Hematopoietic multipotent progenitor cell treated with erythropoietin and hydrocortisone succinate and interleukin-3 and kit ligand, for 17 days (in vitro differentiated cells): ENCODE results near the gene FAM89B.
A peak's percentile ranks its signal among the peaks of the same experiment; 100 is the strongest.
"Not testable (repeated sequence)": the region's sequence is repeated elsewhere in the genome, so short reads cannot be mapped to it uniquely, and the experiment has no call there.

Source experiments
- DNase-seq: peaks from one replicate; pipeline ENCODE4 v3.0.0-alpha.2; 2015; ENCODE audit warnings: low spot score

The FAM89B gene

GRCh38 chr11:65556470-65557279 is 15.7 kb upstream of the FAM89B start:
- no peak for DNase-seq

- no peak for DNase-seq
Observed at GRCh38 chr11:65557280-65558001, 14.9 kb upstream of the FAM89B start.

DNA sequence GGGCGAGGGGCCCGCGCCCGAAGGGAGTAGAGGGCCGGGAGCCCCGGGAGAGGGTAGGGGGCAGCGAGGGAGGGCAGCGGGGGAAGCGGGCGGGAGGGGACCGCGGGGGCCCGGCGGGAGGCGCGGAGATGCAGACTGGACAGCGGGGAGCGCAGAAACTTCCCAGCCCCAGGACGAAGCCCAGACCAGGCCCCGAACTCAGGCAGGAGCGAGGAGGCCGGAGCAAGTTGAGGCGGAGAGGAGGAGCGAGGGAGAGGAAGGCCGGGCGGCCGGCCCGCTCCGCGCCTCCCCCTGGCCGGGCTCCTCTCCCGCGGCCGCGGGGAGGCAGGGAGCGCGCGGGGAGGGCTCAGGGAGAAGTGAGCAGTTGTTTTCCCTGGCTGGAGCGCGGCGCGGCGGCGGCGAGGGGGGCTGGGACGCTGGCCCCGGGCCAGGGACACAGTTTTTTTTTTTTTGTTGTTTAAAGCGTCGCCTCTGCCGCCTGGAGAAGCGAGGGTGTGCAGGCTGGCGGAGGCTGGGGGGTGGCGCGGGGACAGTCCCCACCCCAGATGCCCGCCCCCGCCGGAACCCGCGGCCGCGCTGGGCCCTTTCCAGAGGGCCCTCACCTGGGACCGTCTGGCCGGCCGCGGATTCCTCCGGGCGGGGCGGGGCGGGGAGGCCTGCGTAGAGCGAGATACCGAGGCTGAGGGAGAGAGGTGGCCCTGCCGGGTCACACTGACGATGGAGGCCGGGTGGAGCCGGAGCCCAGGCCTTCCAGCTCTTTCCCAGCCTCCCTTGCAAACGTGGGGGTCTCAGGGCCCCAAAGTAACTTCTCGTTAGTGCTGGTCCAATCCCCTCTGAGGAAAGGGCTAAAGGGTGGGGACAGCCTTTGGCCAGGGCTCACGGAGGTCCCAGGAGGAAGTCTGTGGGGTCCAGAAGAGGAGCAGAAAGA is 14.1 kb upstream of the FAM89B start, which contains the start of gene LTBP3:
Gene LTBP3, minus strand, starts transcription at position 358 of the 928 bp plus-strand sequence. CDS start 400 bp downstream, outside the sequence.
- peak; percentile 83 for DNase-seq

DNA sequence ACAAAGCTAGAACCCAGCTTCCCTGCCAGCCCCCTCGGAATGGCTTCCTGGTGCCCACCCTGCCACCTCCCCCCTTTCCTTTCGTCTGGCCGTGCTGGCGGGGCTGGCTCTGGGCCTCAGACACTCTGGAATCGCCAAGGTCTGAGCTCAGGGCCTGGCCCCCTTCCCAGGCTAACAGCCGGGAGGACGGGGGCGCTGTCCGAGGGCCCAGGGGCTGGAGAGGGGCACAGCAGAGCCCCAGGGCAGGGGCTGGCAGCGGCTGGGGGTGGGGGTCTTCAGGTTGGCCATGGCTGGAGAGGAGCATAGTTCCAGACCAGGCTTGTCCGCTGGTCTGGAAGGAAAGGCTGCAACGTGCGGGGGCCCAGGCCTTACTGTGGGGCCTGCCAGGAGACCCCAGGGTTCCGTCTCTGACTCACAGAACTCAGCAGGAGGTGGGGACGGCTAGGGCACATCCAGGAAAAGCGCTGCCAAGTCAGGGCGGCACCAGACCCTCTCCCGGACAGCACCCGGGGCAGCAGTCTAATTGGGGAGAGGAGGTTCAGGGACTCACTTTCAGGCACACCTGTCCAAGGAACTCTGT is 13.3 kb upstream of the FAM89B start:
- no peak for DNase-seq

DNA sequence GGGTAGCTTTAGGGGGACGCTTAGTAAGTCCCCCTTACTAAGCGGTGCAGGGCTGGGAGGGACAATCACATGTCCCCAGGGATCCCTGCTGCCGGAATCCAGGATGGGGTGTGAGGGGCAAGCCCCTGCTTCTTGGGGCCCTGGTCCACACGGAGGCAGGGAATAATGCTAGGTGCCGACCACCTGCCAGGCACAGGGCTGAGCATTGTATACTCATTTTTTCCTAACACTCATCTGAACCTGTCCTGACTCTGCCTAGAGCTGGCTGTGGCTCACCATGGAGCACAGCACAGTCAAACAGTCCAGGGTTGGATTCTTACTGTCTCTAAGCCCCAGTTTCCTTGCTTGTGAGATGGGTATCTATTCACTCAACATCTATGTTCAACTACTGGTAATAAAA is 12.8 kb upstream of the FAM89B start:
- DNase-seq: no peak

- DNase-seq: peak; percentile 76
Observed at GRCh38 chr11:65559951-65560537, 12.3 kb upstream of the FAM89B start.

- no peak for DNase-seq
Observed at GRCh38 chr11:65560555-65561418, 11.6 kb upstream of the FAM89B start.

DNA sequence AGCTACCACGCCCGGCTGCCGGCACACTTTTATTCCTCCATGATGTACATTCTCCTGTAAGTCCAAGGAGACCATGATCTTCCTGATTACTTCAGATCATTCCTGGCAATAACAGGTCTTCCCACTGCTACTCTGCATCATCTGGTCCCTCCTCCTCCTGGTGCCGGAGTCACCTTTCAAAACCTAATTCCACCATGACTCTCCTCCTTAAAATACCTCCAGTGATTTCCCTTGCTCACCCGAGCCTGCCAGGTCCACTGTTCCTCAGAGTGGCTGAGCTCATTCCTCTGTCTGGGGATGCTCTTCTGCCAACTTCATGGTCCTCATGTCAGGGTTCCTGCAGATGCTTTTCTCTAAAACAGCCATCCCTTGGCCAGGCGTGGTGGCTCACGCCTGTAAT is 10.3 kb upstream of the FAM89B start:
- no peak for DNase-seq

DNA sequence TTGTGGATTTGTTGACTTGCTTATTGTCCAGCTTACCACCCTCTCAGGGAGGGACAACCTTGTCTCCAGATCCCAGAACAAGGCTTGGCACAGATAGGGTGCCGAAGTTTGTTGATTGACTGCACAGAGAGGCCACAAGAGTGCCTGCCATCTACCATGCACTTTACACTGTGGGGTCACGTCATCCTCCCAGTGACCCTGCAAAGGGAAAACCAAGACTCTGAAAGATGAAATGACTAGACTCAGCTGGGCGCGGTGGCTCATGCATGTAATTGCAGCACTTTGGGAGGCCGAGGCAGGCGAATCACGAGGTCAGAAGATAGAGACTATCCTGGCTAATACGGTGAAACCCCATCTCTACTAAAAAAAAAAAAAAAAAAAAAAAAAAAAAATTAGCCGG is 9.6 kb upstream of the FAM89B start:
- no peak for DNase-seq

DNA sequence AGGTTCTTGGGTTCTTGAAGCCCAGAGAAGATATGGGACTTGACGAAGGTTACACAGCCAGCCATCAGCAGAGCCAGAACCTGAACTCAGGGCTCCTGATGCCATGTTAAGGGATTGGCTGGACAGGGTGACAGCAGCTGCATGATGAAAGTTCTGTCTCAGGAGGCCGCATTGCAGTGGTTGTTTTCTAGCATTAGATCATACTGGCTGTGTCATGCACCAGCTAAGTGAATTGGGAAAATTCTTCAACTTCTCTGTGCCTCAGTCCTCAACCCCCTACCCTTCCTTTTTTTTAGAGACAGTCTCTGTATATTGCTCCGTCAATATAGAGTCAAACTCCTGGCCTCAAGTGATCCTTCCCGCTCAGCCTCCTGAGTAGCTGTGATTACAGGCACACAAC is 8.7 kb upstream of the FAM89B start:
- DNase-seq: no peak

- not testable (repeated sequence) for DNase-seq
Observed at GRCh38 chr11:65564879-65565559, 7.3 kb upstream of the FAM89B start.

DNA sequence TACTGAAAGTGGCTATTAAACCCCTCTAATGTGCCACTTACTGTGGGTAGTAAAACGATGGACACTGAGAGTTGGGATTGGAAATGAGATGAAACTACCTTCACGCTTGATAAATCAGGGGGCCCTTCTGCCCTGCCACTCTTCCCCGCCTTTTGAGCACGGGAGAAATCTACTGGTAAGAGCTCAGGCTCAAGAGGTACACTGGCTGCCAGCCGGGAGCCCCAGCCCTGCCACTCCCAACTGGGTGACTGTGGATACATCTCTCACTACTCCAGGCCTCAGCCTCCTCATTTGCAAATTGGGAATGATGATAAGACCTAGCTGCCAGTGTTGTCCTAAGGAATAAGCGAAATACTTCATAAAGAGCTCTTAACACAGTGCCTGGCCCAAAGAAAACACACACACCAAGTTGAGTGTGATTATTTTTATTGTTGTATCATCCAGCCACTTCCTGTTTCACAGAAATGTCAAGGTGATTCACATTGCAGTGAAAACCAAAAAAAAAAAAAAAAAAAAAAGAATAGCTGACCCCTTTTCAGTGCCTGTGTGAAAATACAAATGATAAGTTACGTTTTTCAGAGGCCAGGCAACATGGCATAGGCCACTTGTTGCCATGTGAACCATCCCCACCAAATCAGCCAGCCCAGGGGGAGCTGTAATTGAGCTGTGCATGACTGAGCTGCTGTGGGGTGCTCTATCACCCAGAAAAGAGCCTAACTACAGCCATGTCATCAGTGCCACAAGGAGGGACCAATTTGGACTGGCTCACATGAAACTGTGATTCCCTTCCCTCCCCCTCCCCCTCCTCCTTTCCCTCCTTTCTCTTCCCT is 6.5 kb upstream of the FAM89B start:
- DNase-seq: no peak

DNA sequence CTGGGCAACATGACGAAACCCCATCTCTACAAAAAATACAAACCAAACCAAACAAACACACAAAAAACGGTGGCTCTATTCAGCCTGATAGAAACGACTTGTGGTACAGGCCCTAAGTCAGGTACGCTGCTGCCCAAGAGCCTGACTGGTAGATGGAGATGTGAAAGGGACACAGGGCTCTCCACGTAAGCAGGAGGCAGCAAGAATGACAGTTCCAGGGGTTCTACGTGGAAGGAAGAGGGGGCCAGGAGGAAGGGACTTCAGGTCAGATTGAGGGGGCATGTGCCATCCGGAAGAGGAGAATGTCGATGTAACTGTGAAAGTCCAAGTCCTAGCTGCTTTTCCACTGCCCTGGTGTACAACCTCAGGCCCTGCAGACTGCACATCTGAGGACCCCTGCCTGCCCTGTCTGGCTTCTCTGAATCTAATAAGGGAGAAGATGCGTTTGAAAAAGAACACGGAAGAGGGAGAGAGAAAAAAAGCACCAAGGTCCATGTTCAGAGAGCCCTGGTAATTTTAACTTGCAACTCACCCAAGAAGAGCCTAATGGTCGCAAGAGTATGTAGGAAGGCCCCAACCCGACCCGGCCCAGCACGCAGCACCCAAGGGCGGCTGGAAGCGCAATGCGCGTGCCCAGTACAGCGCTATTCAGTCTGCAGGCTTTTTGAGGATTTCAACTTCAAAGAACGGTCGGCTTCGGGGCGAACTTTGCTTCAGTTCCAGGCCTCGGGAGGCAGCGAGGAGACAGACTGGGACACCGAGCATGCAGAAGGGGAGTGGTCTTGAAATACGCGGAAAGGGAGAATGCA is 3.0 kb upstream of the FAM89B start:
- DNase-seq: no peak

DNA sequence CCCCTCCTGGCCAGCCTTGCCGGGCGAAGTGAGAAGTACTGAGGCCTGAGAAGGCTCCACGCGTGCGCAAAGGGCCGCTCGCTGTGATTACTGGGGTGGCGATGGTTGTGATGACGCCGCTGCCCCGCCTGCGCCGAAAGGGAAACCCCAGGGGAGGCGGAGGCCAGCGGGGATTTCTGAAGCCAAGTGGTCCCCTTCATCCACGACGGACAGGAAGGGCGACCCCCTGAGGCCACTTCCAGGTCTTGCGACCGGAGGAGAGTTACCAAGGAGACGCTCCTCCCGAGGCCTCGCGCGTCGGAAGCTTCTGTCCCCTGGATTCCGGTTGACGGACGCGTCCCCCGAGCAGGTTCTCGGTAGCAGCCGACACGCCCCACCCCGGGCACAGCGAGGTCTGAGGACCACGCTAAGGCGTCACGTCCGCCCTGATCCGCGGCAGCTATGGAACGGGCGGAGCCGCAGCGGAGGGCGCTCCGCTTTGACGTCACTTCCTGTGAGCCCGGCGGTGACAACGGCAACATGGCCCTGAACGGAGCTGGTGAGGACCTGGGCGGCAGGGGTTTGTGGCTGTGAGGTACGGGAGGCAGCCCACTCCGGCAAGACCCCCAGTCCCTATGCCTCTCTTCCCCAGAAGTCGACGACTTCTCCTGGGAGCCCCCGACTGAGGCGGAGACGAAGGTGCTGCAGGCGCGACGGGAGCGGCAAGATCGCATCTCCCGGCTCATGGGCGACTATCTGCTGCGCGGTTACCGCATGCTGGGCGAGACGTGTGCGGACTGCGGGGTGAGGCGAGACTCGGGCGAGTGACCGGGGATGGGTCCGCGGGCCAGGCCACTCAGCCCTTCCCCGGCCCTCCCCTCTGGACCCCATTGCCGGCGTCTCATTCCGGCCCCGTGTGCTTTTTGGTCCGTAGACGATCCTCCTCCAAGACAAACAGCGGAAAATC is 2.1 kb upstream of the FAM89B start, which contains the start of gene ZNRD2:
Gene ZNRD2, plus strand, starts transcription at position 505 of the 946 bp plus-strand sequence. Its CDS starts 15 bp downstream, at position 520.
- DNase-seq: peak; percentile 97

- DNase-seq: no peak
Observed at GRCh38 chr11:65571420-65571819, 918 bp upstream of the FAM89B start.

DNA sequence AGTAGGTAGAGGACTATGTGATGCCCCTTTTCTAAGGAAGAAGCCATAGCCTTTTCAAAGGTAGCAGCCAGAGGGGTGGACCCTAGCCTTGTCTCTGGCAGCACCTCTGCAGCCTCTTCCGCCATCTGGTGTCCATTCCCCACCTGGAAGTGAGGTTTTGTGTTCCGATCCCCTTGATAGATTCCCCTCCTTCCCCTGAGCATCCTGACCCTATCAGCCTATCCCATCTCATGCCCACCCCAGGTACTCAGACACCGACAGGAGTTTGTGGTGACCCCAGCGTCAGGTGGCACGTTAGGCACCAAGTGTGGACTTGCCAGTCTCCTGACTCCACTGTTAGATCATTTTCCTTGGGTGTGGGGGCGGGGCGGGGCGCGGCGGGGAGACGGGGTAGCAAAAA is 398 bp upstream of the FAM89B start:
- peak; percentile 77 for DNase-seq
